Endodermal cell (in vitro differentiated cells): ENCODE results near the gene PER2. TPM values are rescaled to one million over a fixed set of nuclear protein-coding genes. Genes with fewer than 3 reads are reported as not detected.

Experiments used
- DNase-seq: peaks from one replicate; pipeline ENCODE4 v3.0.0-alpha.2; 2017
- H3K27ac ChIP-seq: 2 replicates; pipeline ENCODE4 v1.5.1; 2013; ENCODE audit warnings: mild to moderate bottlenecking, low read depth, low read length, moderate library complexity
- H3K27me3 ChIP-seq: 2 replicates; pipeline ENCODE4 v1.6.1; 2013; ENCODE audit warnings: mild to moderate bottlenecking, low read length, moderate library complexity; ENCODE audit not compliant: insufficient read depth, control insufficient read depth, poor library complexity, severe bottlenecking
- H3K36me3 ChIP-seq: 2 replicates; pipeline ENCODE4 v1.7.0; 2013; ENCODE audit warnings: mild to moderate bottlenecking, low read length, moderate library complexity; ENCODE audit not compliant: control insufficient read depth, insufficient read depth
- H3K4me1 ChIP-seq: one replicate; pipeline ENCODE4 v1.7.0; 2013; ENCODE audit warnings: low read length; ENCODE audit not compliant: control insufficient read depth, insufficient read depth
- H3K4me3 ChIP-seq: 2 replicates; pipeline ENCODE4 v1.5.1; 2013; ENCODE audit warnings: mild to moderate bottlenecking, low read length, moderate library complexity
- H3K9ac ChIP-seq: 2 replicates; pipeline ENCODE4 v1.6.1; 2013; ENCODE audit warnings: mild to moderate bottlenecking, low read length, moderate library complexity; ENCODE audit not compliant: poor library complexity, severe bottlenecking; ENCODE audit errors: extremely low read depth
- H3K9me3 ChIP-seq: 2 replicates; pipeline ENCODE4 v1.6.1; 2013; ENCODE audit warnings: mild to moderate bottlenecking, low read length, moderate library complexity; ENCODE audit not compliant: control insufficient read depth
- H3K27ac Mint-ChIP-seq: 2 replicates; pipeline ENCODE4 v1.8.0; 2020; ENCODE audit warnings: mixed read lengths
- H3K27me3 Mint-ChIP-seq: 2 replicates; pipeline ENCODE4 v1.8.0; 2021; ENCODE audit warnings: mild to moderate bottlenecking, mixed read lengths; ENCODE audit not compliant: insufficient read depth
- H3K36me3 Mint-ChIP-seq: 2 replicates; pipeline ENCODE4 v1.8.0; 2020; ENCODE audit warnings: low read depth, mixed read lengths
- H3K4me1 Mint-ChIP-seq: 2 replicates; pipeline ENCODE4 v1.8.0; 2020; ENCODE audit warnings: mixed read lengths
- H3K4me3 Mint-ChIP-seq: 2 replicates; pipeline ENCODE4 v1.8.0; 2020; ENCODE audit warnings: mild to moderate bottlenecking, moderate library complexity, mixed read lengths
- H3K9me3 Mint-ChIP-seq: 2 replicates; pipeline ENCODE4 v1.8.0; 2020; ENCODE audit warnings: mild to moderate bottlenecking, mixed read lengths
- WGBS, 2 experiments: methylation state at CpG; one replicate each; pipeline versions ENCODE4 v1.1.5 to v1.1.7; 2013; ENCODE audit warnings: missing lambda C conversion rate in 2 of 2, mixed read lengths in 1 of 2; ENCODE audit not compliant: insufficient coverage in 1 of 2, insufficient read length in 1 of 2; 5-methylcytosine and 5-hydroxymethylcytosine counted together
- total RNA-seq, 2 donors: library from RNA; stranded (reverse); fragmentation: NEBNext Ultra II Directional in 1 of 2; extraction: Animal tissue kit (Norgen Biotek cat#: 25700) in 1 of 2; gene quantifications; 2 replicates in 1 of 2; 3 replicates in 1 of 2; pipeline ENCODE4 v1.2.1, GENCODE V29; 2021
- TF ChIP-seq, protein P1 (sequence below): fragments of 200-600 bp; sonication (generic); conservative IDR thresholded peaks from 2 replicates; pipeline ENCODE4 v1.5.0; 2021; ENCODE audit warnings: antibody characterized with exemption, mild to moderate bottlenecking

PER2 gene
- total RNA-seq, 2 donors from 2014 or later: 9.7 to 13.5 TPM

DNA sequence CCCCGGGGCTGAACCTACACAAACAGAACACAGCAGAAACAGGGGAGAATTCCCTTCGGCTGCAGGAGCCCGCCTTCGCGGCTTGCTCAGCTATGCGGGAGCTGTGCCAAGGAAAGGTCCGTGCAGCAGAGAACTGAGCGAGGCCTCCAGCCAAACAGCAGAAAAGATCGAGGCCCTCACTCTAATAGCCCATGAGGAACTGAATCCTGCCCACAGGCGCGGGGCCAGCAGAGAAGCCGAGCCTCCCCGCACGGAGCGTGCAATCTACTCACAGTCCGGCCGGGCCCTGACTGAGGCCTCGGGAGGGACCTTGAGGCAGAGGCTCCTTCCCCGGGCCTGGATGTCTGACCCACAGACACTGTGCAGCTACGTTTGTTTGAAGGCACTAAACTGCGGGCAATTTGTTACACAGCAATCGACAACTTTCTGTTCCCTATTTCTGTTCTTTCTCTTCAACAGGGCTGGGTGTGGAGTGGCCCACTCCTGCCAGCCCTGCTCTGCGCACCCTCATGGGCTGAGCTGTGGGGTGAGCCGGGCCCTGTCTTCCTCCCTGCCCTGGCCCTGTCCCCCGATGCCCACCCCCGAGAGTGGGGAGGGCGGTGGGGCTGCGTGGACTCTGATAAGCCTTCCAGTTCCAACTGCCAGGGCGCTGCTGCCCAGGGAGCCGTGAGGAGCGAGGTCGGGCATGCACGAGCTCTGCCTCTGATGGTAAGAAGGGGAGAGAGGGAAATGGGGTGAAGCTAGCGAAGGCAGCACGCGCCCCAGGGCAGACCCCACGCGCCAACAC is 62.3 kb downstream of the PER2 start:
- Histone ChIP-seq H3K36me3 (no peaks in the 10 kb centered on the region), H3K9me3 (no peaks in the 10 kb centered on the region), H3K4me3 (no peak overlapping the region), H3K4me1 (no peaks in the 10 kb centered on the region), H3K9ac (no peak overlapping the region), H3K27me3 (peaks cover 10% of the 10 kb centered on the region), H3K27ac (no peak overlapping the region)
- no peak for DNase-seq
- Mint-ChIP-seq H3K4me1 (no peaks in the 10 kb centered on the region), H3K27ac (no peak overlapping the region), H3K27me3 (peaks cover 34% of the 10 kb centered on the region), H3K36me3 (no peaks in the 10 kb centered on the region), H3K9me3 (no peaks in the 10 kb centered on the region), H3K4me3 (no peak overlapping the region)
- 95 to 97% methylated on average over 26 to 38 of the region's 38 CpGs for WGBS, 2 experiments
- TF ChIP-seq, protein P1, sequence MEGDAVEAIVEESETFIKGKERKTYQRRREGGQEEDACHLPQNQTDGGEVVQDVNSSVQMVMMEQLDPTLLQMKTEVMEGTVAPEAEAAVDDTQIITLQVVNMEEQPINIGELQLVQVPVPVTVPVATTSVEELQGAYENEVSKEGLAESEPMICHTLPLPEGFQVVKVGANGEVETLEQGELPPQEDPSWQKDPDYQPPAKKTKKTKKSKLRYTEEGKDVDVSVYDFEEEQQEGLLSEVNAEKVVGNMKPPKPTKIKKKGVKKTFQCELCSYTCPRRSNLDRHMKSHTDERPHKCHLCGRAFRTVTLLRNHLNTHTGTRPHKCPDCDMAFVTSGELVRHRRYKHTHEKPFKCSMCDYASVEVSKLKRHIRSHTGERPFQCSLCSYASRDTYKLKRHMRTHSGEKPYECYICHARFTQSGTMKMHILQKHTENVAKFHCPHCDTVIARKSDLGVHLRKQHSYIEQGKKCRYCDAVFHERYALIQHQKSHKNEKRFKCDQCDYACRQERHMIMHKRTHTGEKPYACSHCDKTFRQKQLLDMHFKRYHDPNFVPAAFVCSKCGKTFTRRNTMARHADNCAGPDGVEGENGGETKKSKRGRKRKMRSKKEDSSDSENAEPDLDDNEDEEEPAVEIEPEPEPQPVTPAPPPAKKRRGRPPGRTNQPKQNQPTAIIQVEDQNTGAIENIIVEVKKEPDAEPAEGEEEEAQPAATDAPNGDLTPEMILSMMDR: no peak

DNA sequence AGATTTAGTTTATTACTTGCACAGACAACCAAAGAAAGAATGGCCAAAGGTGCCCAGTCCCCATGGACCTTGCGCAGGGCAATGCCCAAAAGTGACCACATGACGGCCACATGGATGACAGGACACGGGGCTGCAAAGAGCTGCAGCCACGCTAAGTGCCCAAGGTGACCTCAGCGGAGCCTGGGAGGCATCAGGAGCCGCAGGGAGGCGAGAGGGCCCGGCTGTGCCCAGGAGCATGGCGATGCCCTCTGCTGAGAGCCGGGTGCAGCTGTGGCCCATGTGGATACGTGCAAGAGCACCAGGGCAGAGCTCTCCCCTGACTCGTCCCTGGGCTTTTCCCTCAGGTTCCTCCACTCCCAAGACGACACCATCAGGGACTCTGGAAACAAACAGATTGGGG is 63.3 kb downstream of the PER2 start:
- Mint-ChIP-seq H3K36me3 (no peaks in the 10 kb centered on the region), H3K27ac (no peak overlapping the region), H3K27me3 (peaks cover 24% of the 10 kb centered on the region), H3K4me3 (no peak overlapping the region), H3K9me3 (no peaks in the 10 kb centered on the region), H3K4me1 (no peaks in the 10 kb centered on the region)
- 86 to 87% methylated on average over 8 to 13 of the region's 13 CpGs for WGBS, 2 experiments
- Histone ChIP-seq H3K9me3 (no peaks in the 10 kb centered on the region), H3K4me1 (no peaks in the 10 kb centered on the region), H3K4me3 (no peak overlapping the region), H3K27me3 (peaks cover 1% of the 10 kb centered on the region), H3K9ac (no peak overlapping the region), H3K27ac (no peak overlapping the region), H3K36me3 (no peaks in the 10 kb centered on the region)
- TF ChIP-seq, protein P1: no peak
- no peak for DNase-seq

DNA sequence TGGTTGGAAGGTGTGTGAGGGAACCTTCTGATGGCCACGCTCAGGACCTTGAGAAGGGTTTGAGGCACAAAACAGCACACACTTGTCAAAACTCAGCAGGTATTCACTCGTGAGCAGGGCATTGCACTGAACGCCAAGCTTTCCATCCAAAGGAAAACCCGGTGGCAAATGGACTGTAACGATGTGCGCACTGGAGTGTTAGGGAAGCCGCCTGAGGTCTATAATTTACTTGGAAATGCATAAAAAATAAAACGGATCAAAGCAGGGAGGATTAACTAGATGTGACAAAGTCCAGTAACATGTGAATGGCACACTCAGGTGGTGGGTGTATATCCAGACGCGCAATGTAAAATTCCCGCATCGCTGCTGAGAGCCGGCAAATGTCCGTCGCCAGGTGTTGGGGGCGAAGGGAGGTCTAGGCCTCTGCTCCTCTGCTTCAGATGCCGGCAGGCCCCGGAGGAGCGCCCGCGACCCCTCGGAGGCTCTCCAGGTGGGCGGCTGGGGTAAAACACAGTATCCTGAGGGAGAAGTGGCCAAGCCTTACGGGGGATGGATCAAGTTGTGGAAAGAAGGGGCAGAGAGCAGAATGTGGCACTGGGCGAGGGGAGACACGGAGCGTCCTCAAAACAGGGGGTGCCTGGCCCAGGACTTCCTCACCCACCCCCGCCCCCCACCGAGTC is 63.9 kb downstream of the PER2 start:
- Histone ChIP-seq H3K36me3 (no peaks in the 10 kb centered on the region), H3K9ac (no peak overlapping the region), H3K27ac (no peak overlapping the region), H3K4me1 (no peaks in the 10 kb centered on the region), H3K27me3 (no peaks in the 10 kb centered on the region), H3K9me3 (no peaks in the 10 kb centered on the region), H3K4me3 (no peak overlapping the region)
- Mint-ChIP-seq H3K4me3 (no peak overlapping the region), H3K36me3 (no peaks in the 10 kb centered on the region), H3K4me1 (no peaks in the 10 kb centered on the region), H3K9me3 (no peaks in the 10 kb centered on the region), H3K27me3 (peaks cover 18% of the 10 kb centered on the region), H3K27ac (no peak overlapping the region)
- TF ChIP-seq, protein P1: no peak
- WGBS, 2 experiments: 95 to 96% methylated on average over 23 to 28 of the region's 29 CpGs
- no peak for DNase-seq
